HepG2 (cell line): ENCODE results near the gene ABCB6. TPM values are rescaled to one million over a fixed set of nuclear protein-coding genes. Genes with fewer than 3 reads are reported as not detected.

ENCODE experiments used
- ARNT2 ChIP-seq: sonication (generic); formaldehyde crosslinking; IDR thresholded peaks from 2 replicates; pipeline ENCODE4 v1.8.0; 2022; ENCODE audit warnings: mild to moderate bottlenecking, low read depth, missing genetic modification reagents, moderate library complexity
- EEA1 ChIP-seq: sonication (generic); formaldehyde crosslinking; IDR thresholded peaks from 2 replicates; pipeline ENCODE4 v1.5.1; 2020; ENCODE audit warnings: mild to moderate bottlenecking, missing genetic modification reagents, borderline replicate concordance
- ETV5 ChIP-seq: IDR thresholded peaks from 2 replicates; pipeline ENCODE4 v1.6.1; 2018; ENCODE audit warnings: missing biosample characterization, missing genetic modification reagents, inconsistent platforms, borderline replicate concordance
- GABPA ChIP-seq, 2 experiments: IDR thresholded peaks; 2 replicates each; pipeline ENCODE4 v1.6.1; 2011 to 2016; ENCODE audit warnings: low read depth in 2 of 2, low read length in 1 of 2, missing biosample characterization in 1 of 2, missing genetic modification characterization in 1 of 2
- HOXA9 ChIP-seq: sonication (generic); formaldehyde crosslinking; IDR thresholded peaks from 2 replicates; pipeline ENCODE4 v1.8.1; 2022; ENCODE audit warnings: missing genetic modification reagents, mild to moderate bottlenecking, moderate library complexity, borderline replicate concordance
- MBNL3 ChIP-seq: fragments of 250-450 bp; sonication (Bioruptor Pico); conservative IDR thresholded peaks from 2 replicates; pipeline ENCODE4 v1.8.0; 2022; ENCODE audit warnings: mild to moderate bottlenecking, inconsistent platforms
- NFE2L1 ChIP-seq: sonication (generic); formaldehyde crosslinking; IDR thresholded peaks from 2 replicates; pipeline ENCODE4 v1.4.0; 2020; ENCODE audit warnings: missing genetic modification reagents, mild to moderate bottlenecking, borderline replicate concordance
- RNF219 ChIP-seq: sonication (generic); formaldehyde crosslinking; IDR thresholded peaks from 2 replicates; pipeline ENCODE4 v1.5.0; 2020; ENCODE audit warnings: mild to moderate bottlenecking, missing genetic modification reagents
- SALL1 ChIP-seq: sonication (generic); formaldehyde crosslinking; IDR thresholded peaks from 2 replicates; pipeline ENCODE4 v1.8.0; 2022; ENCODE audit warnings: mild to moderate bottlenecking, missing genetic modification reagents
- SOX13 ChIP-seq, 3 experiments: fragments of 450-650 bp in 1 of 3; sonication (generic) in 1 of 3; formaldehyde crosslinking in 1 of 3; IDR thresholded peaks in 2 of 3; conservative IDR thresholded peaks in 1 of 3; 2 replicates each; pipeline versions ENCODE4 v1.5.0 to v1.6.1; 2016 to 2020; ENCODE audit warnings: antibody characterized with exemption in 1 of 3, mild to moderate bottlenecking in 1 of 3, missing compliant biosample characterization in 1 of 3, missing genetic modification reagents in 1 of 3, moderate library complexity in 1 of 3
- ZNF280B ChIP-seq: sonication (generic); formaldehyde crosslinking; IDR thresholded peaks from 2 replicates; pipeline ENCODE4 v1.5.0; 2020; ENCODE audit warnings: missing genetic modification reagents, mild to moderate bottlenecking, borderline replicate concordance
- ZNF562 ChIP-seq: sonication (generic); formaldehyde crosslinking; IDR thresholded peaks from 2 replicates; pipeline ENCODE4 v1.8.0; 2022; ENCODE audit warnings: missing genetic modification reagents, borderline replicate concordance
- ZNF577 ChIP-seq: sonication (generic); formaldehyde crosslinking; IDR thresholded peaks from 2 replicates; pipeline ENCODE4 v1.4.0; 2020; ENCODE audit warnings: mild to moderate bottlenecking, low read depth, missing genetic modification reagents, borderline replicate concordance
- ZNF724P ChIP-seq: sonication (generic); formaldehyde crosslinking; IDR thresholded peaks from 2 replicates; pipeline ENCODE4 v1.8.0; 2022; ENCODE audit warnings: missing genetic modification reagents, borderline replicate concordance
- polyA plus RNA-seq, 8 experiments: library from polyadenylated mRNA; depleted of rRNA in 3 of 8; stranded (reverse) in 7 of 8; unstranded in 1 of 8; fragments of >200 nt; fragmentation: Illumina TruSeq in 4 of 8; extraction: Trizol in 4 of 8; gene quantifications; 2 replicates each; pipeline versions ENCODE4 v1.2.1 to v1.2.3, GENCODE V29; 2011 to 2016; ENCODE audit warnings: low read depth in 4 of 8, missing spikeins in 1 of 8, mixed read lengths in 1 of 8; ENCODE audit not compliant: insufficient read depth in 1 of 8
- total RNA-seq, 5 experiments: library from RNA; depleted of rRNA; stranded (reverse); fragments of >200 nt; fragmentation: Illumina TruSeq; extraction: Trizol; gene quantifications; 2 replicates each; pipeline ENCODE4 v1.2.3, GENCODE V29; 2016; ENCODE audit warnings: low read depth in 1 of 5
- TF ChIP-seq, protein P1 (sequence below): sonication (generic); formaldehyde crosslinking; IDR thresholded peaks from one replicate; pipeline ENCODE4 v1.5.1; 2020; ENCODE audit warnings: mild to moderate bottlenecking, missing genetic modification reagents; ENCODE audit errors: not compliant biosample characterization

ABCB6 gene
- total and polyA plus RNA-seq, 2 of the 13 experiments (the other 11 are each of a cell fraction or from before 2014, with no cell fraction given): 91.1 to 137 TPM

GRCh38 chr2:219253753-219254589 is 35.2 kb upstream of the ABCB6 start, which contains the start of gene TUBA4A (continued):
- no peak for TF ChIP-seq RNF219 (CRISPR knock-in tag)
- TF ChIP-seq GABPA (IDR thresholded peaks at IDR 0.05; ENCODE audit: low read depth, low read length): no peak
- TF ChIP-seq GABPA (CRISPR knock-in tag; IDR thresholded peaks at IDR 0.05; ENCODE audit: low read depth): no peak
- TF ChIP-seq SALL1 (CRISPR knock-in tag): no peak; the same call in 1 of the 2 replicates
- no peak for TF ChIP-seq ZNF562 (CRISPR knock-in tag)
- no peak for TF ChIP-seq ETV5
- no peak for TF ChIP-seq ZNF280B (CRISPR knock-in tag)
- TF ChIP-seq ZNF724P: 0 out of 2 replicates have a peak, but pooled peaks have one; percentile 2
- TF ChIP-seq, protein P1, sequence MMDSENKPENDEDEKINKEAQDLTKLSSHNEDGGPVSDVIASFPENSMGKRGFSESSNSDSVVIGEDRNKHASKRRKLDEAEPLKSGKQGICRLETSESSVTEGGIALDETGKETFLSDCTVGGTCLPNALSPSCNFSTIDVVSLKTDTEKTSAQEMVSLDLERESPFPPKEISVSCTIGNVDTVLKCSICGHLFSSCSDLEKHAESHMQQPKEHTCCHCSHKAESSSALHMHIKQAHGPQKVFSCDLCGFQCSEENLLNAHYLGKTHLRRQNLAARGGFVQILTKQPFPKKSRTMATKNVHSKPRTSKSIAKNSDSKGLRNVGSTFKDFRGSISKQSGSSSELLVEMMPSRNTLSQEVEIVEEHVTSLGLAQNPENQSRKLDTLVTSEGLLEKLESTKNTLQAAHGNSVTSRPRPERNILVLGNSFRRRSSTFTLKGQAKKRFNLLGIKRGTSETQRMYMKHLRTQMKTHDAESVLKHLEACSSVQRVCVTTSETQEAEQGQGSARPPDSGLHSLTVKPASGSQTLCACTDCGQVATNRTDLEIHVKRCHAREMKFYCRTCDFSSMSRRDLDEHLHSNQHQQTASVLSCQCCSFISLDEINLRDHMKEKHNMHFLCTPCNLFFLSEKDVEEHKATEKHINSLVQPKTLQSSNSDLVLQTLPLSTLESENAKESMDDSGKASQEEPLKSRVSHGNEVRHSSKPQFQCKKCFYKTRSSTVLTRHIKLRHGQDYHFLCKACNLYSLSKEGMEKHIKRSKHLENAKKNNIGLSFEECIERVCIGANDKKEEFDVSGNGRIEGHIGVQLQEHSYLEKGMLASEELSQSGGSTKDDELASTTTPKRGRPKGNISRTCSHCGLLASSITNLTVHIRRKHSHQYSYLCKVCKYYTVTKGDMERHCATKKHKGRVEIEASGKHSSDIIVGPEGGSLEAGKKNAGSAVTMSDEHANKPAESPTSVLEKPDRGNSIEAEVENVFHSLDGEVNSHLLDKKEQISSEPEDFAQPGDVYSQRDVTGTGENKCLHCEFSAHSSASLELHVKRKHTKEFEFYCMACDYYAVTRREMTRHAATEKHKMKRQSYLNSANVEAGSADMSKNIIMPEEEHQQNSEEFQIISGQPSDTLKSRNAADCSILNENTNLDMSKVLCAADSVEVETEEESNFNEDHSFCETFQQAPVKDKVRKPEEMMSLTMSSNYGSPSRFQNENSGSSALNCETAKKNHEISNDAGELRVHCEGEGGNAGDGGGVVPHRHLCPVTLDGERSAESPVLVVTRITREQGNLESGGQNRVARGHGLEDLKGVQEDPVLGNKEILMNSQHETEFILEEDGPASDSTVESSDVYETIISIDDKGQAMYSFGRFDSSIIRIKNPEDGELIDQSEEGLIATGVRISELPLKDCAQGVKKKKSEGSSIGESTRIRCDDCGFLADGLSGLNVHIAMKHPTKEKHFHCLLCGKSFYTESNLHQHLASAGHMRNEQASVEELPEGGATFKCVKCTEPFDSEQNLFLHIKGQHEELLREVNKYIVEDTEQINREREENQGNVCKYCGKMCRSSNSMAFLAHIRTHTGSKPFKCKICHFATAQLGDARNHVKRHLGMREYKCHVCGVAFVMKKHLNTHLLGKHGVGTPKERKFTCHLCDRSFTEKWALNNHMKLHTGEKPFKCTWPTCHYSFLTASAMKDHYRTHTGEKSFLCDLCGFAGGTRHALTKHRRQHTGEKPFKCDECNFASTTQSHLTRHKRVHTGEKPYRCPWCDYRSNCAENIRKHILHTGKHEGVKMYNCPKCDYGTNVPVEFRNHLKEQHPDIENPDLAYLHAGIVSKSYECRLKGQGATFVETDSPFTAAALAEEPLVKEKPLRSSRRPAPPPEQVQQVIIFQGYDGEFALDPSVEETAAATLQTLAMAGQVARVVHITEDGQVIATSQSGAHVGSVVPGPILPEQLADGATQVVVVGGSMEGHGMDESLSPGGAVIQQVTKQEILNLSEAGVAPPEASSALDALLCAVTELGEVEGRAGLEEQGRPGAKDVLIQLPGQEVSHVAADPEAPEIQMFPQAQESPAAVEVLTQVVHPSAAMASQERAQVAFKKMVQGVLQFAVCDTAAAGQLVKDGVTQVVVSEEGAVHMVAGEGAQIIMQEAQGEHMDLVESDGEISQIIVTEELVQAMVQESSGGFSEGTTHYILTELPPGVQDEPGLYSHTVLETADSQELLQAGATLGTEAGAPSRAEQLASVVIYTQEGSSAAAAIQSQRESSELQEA (CRISPR knock-in tag): peak; percentile 72
- TF ChIP-seq MBNL3 (CRISPR knock-in tag): no peak
- no peak for TF ChIP-seq SOX13 (IDR thresholded peaks at IDR 0.05)
- no peak for TF ChIP-seq SOX13 (CRISPR knock-in tag; conservative IDR thresholded peaks at IDR 0.05 in 1 of 2, IDR thresholded peaks at IDR 0.05 in 1 of 2)
- no peak for TF ChIP-seq EEA1 (CRISPR knock-in tag)
- TF ChIP-seq HOXA9: no peak
- TF ChIP-seq ZNF577 (CRISPR knock-in tag): no peak
- no peak for TF ChIP-seq ARNT2 (CRISPR knock-in tag)
- no peak for TF ChIP-seq NFE2L1
